Neural cell (in vitro differentiated cells): Measurements from ENCODE around the gene MINDY4.

Experiments used
- EZH2 ChIP-seq: fragments of 200-600, 300-800 bp; shearing (Covaris generic), sonication (generic); IDR thresholded peaks from 2 replicates; pipeline ENCODE4 v1.6.1; 2014; ENCODE audit warnings: antibody characterized with exemption, low read length, borderline replicate concordance, mild to moderate bottlenecking; ENCODE audit not compliant: insufficient read depth, poor library complexity, severe bottlenecking
- POLR2AphosphoS5 ChIP-seq: IDR thresholded peaks from 2 replicates; pipeline ENCODE4 v1.6.1; 2012
- TF ChIP-seq, protein P1 (sequence below): fragments of 450-650 bp; IDR thresholded peaks from 2 replicates; pipeline ENCODE4 v1.5.1; 2014; ENCODE audit warnings: antibody characterized with exemption, mild to moderate bottlenecking, moderate library complexity; ENCODE audit not compliant: poor library complexity, severe bottlenecking

DNA sequence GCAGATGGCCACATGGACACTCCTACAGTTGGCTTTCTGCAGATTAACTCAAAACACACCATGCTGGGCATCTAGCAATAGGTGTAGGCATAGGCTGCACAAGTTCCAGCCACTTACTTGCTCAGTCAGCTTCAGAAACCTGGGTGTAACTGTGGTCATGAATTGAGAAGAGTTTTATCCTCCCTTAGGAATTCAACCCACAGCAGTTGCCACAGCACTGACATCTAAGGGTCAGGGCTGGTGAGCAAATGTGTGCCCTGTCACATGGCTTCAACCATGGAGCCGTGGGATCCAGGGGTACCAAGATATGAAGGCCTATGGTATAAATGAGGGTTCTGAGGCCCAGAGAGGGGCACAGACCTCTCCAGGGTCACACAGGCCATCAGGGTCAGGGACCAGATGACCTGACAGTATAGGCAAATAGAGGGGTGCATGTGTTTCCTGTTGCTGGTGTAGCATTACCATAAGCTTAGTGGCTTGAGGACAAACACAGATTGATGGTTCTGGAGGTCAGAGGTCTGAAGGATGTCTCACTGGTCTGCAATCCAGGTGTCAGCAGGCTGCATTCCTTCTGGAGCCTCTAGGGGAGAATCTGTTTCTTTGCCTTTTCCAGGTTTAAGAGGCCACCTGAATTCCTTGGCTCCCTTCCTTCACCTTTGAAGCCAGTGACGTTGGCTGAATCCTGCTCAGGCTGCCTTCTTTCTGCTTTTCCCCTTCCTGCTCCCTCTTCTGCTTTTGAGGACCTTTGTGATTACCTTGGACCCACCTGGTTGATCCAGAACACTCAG is 24.1 kb downstream of the MINDY4 start:
- TF ChIP-seq EZH2 (no peak), POLR2AphosphoS5 (no peak)
- TF ChIP-seq, protein P1, sequence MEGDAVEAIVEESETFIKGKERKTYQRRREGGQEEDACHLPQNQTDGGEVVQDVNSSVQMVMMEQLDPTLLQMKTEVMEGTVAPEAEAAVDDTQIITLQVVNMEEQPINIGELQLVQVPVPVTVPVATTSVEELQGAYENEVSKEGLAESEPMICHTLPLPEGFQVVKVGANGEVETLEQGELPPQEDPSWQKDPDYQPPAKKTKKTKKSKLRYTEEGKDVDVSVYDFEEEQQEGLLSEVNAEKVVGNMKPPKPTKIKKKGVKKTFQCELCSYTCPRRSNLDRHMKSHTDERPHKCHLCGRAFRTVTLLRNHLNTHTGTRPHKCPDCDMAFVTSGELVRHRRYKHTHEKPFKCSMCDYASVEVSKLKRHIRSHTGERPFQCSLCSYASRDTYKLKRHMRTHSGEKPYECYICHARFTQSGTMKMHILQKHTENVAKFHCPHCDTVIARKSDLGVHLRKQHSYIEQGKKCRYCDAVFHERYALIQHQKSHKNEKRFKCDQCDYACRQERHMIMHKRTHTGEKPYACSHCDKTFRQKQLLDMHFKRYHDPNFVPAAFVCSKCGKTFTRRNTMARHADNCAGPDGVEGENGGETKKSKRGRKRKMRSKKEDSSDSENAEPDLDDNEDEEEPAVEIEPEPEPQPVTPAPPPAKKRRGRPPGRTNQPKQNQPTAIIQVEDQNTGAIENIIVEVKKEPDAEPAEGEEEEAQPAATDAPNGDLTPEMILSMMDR: no peak
